Mesothelial cell of epicardium (in vitro differentiated cells): ENCODE data around the gene GPSM1. TPM values are rescaled to one million over a fixed set of nuclear protein-coding genes. Genes with fewer than 3 reads are reported as not detected.

Experiments
- DNase-seq, 2 experiments: peaks; one replicate each; pipeline ENCODE4 v3.0.0; 2021; ENCODE audit warnings: low spot score in 2 of 2; ENCODE audit not compliant: unreplicated experiment in 2 of 2
- H3K27ac Mint-ChIP-seq: 2 replicates; pipeline ENCODE4 v1.8.0; 2021; ENCODE audit warnings: mixed read lengths
- H3K27me3 Mint-ChIP-seq: 2 replicates; pipeline ENCODE4 v1.8.0; 2021; ENCODE audit warnings: low read depth, mixed read lengths
- H3K36me3 Mint-ChIP-seq: 2 replicates; pipeline ENCODE4 v1.8.0; 2021; ENCODE audit warnings: mixed read lengths
- H3K4me1 Mint-ChIP-seq: 2 replicates; pipeline ENCODE4 v1.8.0; 2021; ENCODE audit warnings: mixed read lengths
- H3K4me3 Mint-ChIP-seq: 2 replicates; pipeline ENCODE4 v1.8.0; 2021; ENCODE audit warnings: mild to moderate bottlenecking, moderate library complexity, mixed read lengths
- H3K9me3 Mint-ChIP-seq: 2 replicates; pipeline ENCODE4 v1.8.0; 2021; ENCODE audit warnings: mixed read lengths
- CTCF ChIP-seq: fragments of 200-600 bp; sonication (generic); IDR thresholded peaks from one replicate; pipeline ENCODE4 v1.5.0; 2021; ENCODE audit warnings: antibody characterized with exemption; ENCODE audit not compliant: unreplicated experiment
- total RNA-seq: library from RNA; stranded (reverse); gene quantifications from 3 replicates; pipeline ENCODE4 v1.2.1, GENCODE V29; 2021

GPSM1 gene
- total RNA-seq, 1 donor from 2014 or later: 102 TPM

- no peak for DNase-seq
- no peaks in the 10 kb centered on the region for H3K27me3 Mint-ChIP-seq
These were observed 68.2 kb downstream of the GPSM1 start for GRCh38 chr9:136395345-136396218.

GRCh38 chr9:136396219-136396515 is 68.8 kb downstream of the GPSM1 start:
- Mint-ChIP-seq H3K36me3 (peaks cover 13% of the 10 kb centered on the region), H3K4me1 (peaks cover 14% of the 10 kb centered on the region), H3K9me3 (no peaks in the 10 kb centered on the region), H3K27ac (no peak overlapping the region), H3K27me3 (no peaks in the 10 kb centered on the region), H3K4me3 (no peak overlapping the region)
- no peak for DNase-seq
- no peak for TF ChIP-seq CTCF

More at GRCh38 chr9:136395345-136396218, 68.2 kb downstream of the GPSM1 start:
- H3K9me3 Mint-ChIP-seq: no peaks in the 10 kb centered on the region
- peaks cover 13% of the 10 kb centered on the region for H3K36me3 Mint-ChIP-seq
- no peak overlapping the region for H3K4me3 Mint-ChIP-seq
- no peak overlapping the region for H3K27ac Mint-ChIP-seq
- peaks cover 14% of the 10 kb centered on the region for H3K4me1 Mint-ChIP-seq
- no peak for TF ChIP-seq CTCF

- peaks cover 6% of the 10 kb centered on the region for H3K36me3 Mint-ChIP-seq
- H3K27ac Mint-ChIP-seq: no peak overlapping the region
- H3K4me1 Mint-ChIP-seq: peaks cover 14% of the 10 kb centered on the region
- H3K9me3 Mint-ChIP-seq: no peaks in the 10 kb centered on the region
- no peak overlapping the region for H3K4me3 Mint-ChIP-seq
- no peaks in the 10 kb centered on the region for H3K27me3 Mint-ChIP-seq
- no peak for DNase-seq
- TF ChIP-seq CTCF: no peak
These were observed 70.3 kb downstream of the GPSM1 start for GRCh38 chr9:136397643-136398042.

GRCh38 chr9:136398286-136398685 is 70.9 kb downstream of the GPSM1 start:
- no peak overlapping the region for H3K27ac Mint-ChIP-seq

GRCh38 chr9:136399176-136400037 is 72.1 kb downstream of the GPSM1 start:
- peaks cover 14% of the 10 kb centered on the region for H3K4me1 Mint-ChIP-seq
- H3K27ac Mint-ChIP-seq: peak overlapping the region; percentile 89
- no peaks in the 10 kb centered on the region for H3K9me3 Mint-ChIP-seq
- DNase-seq: peak; percentile 20 to 62
- H3K27me3 Mint-ChIP-seq: no peaks in the 10 kb centered on the region
- peak overlapping the region; percentile 86 for H3K4me3 Mint-ChIP-seq
- H3K36me3 Mint-ChIP-seq: peaks cover 7% of the 10 kb centered on the region
- TF ChIP-seq CTCF: no peak

More at GRCh38 chr9:136398286-136398685, 70.9 kb downstream of the GPSM1 start:
- DNase-seq: no peak
- Mint-ChIP-seq H3K4me1 (peaks cover 14% of the 10 kb centered on the region), H3K27me3 (no peaks in the 10 kb centered on the region), H3K36me3 (peaks cover 6% of the 10 kb centered on the region), H3K9me3 (no peaks in the 10 kb centered on the region), H3K4me3 (peak overlapping the region; percentile 86)
- no peak for TF ChIP-seq CTCF
